Posterior cingulate gyrus (tissue), 11 donors: Measurements from ENCODE around the gene ALS2CL.

ENCODE experiments used
- DNase-seq, 10 donors: peaks; one replicate each; pipeline versions ENCODE4 v3.0.0 to v3.0.0-alpha.2; 2020 to 2021; ENCODE audit warnings: mixed read lengths in 3 of 10
- intact Hi-C: fragments of 100-400 bp; cut with DNase I; formaldehyde crosslinking; loops from one replicate; pipeline ENCODE4 v1.15.1; 2023

The ALS2CL gene

GRCh38 chr3:46668591-46668990, 24.9 kb downstream of the ALS2CL start:
- intact Hi-C loops: no loop called here
- DNase-seq: peak in 8 of 10 donors; percentile 3 to 77 (median 6)

- intact Hi-C loops: no loop called here
- peak in 8 of 10 donors; percentile 4 to 78 (median 8) for DNase-seq
Measured at GRCh38 chr3:46668116-46668515, 25.4 kb downstream of the ALS2CL start.

GRCh38 chr3:46667657-46668056, 25.8 kb downstream of the ALS2CL start:
- DNase-seq: peak in 6 of 10 donors; percentile 1 to 65 (median 6)
- intact Hi-C loops: no loop called here

GRCh38 chr3:46667061-46667621, 26.3 kb downstream of the ALS2CL start:
- intact Hi-C loops: no loop called here
- peak in 8 of 10 donors; percentile 3 to 79 (median 10) for DNase-seq

- DNase-seq: peak in 5 of 10 donors; percentile 2 to 47 (median 14)
- intact Hi-C loops: no loop called here
Measured at GRCh38 chr3:46666453-46666845, 27.0 kb downstream of the ALS2CL start.

- intact Hi-C loops: no loop called here
Measured at GRCh38 chr3:46665763-46666452, 27.6 kb downstream of the ALS2CL start.

GRCh38 chr3:46664971-46665762, 28.3 kb downstream of the ALS2CL start:
- intact Hi-C loops: no loop called here
- peak in 6 of 10 donors; percentile 4 to 88 (median 44) for DNase-seq

More at GRCh38 chr3:46665763-46666452, 27.6 kb downstream of the ALS2CL start:
- peak in 5 of 10 donors; percentile 4 to 55 (median 14) for DNase-seq

GRCh38 chr3:46664188-46664970, 29.1 kb downstream of the ALS2CL start:
- peak in 4 of 10 donors; percentile 5 to 83 (median 36) for DNase-seq
- intact Hi-C loops: no loop called here

- DNase-seq: peak in 4 of 10 donors; percentile 6 to 75 (median 39)
- intact Hi-C loops: no loop called here
Measured at GRCh38 chr3:46663591-46664135, 29.8 kb downstream of the ALS2CL start.

GRCh38 chr3:46662771-46663551, 30.5 kb downstream of the ALS2CL start:
- DNase-seq: peak; percentile 48 to 95 (median 75)

GRCh38 chr3:46661776-46662766, 31.4 kb downstream of the ALS2CL start:
- peak in 3 of 10 donors; percentile 4 to 79 (median 77) for DNase-seq
- intact Hi-C loops: no loop called here

More at GRCh38 chr3:46662771-46663551, 30.5 kb downstream of the ALS2CL start:
- intact Hi-C loops: no loop called here

GRCh38 chr3:46660543-46661523, 32.6 kb downstream of the ALS2CL start:
- peak in 3 of 10 donors; percentile 4 to 74 (median 59) for DNase-seq
- intact Hi-C loops: no loop called here

GRCh38 chr3:46660003-46660402, 33.5 kb downstream of the ALS2CL start:
- intact Hi-C loops: no loop called here
- peak in 2 of 10 donors; percentile 3 to 9 for DNase-seq

GRCh38 chr3:46659285-46659684, 34.2 kb downstream of the ALS2CL start:
- intact Hi-C loops: no loop called here

GRCh38 chr3:46656778-46657556, 36.5 kb downstream of the ALS2CL start:
- DNase-seq: peak in 1 of 10 donors; percentile 56
- intact Hi-C loops: no loop called here

More at GRCh38 chr3:46659285-46659684, 34.2 kb downstream of the ALS2CL start:
- DNase-seq: peak in 2 of 10 donors; percentile 77 to 80

- intact Hi-C loops: no loop called here
- DNase-seq: no peak
Measured at GRCh38 chr3:46655271-46655670, 38.2 kb downstream of the ALS2CL start.
